ENCODE data around the gene NEUROD2.

The NEUROD2 gene

DNA sequence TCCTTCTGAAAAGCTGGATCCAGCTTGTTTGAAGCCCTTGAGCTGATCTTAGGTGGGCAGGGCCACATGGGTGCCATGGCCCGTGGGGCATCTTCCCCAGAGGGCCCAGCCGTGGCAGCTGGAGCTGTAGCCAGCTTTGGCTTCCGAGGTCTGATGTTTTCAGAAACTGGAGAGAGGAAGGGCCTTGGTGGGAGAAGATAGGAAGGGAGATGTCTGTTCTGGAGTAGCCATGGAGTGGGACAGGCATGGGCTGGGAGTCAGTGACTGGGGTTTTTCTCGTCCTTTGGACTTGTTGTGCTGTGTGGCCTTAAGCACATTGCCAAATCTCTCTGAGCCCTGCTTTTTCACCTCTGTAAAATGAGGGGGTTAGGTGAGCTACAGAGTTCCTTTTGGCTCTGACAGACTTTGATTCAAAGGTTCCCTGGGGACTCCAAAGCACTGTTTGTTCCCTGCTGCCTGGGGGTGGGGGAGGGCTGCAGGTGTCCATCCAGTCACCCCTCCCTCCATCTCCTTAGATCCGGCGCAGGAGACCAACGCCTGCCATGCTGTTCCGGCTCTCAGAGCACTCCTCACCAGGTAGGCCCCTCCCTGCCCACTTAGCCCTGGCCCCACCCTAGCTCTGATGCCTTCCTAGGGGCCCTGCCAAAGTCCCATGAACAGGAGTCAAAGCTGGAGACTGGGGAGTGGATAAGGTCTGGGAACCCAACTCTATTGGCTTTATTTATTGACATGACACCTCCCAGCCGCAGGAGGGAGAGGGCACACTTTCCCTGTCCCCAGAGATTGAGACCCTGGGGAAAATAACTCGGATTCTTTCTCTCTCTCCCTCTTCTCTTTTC, 21.2 kb upstream of the NEUROD2 start:
- no peaks in the 10 kb centered on the region for H3K9me3 ChIP-seq (ENCODE audit: insufficient read depth, low read length)
- DNase-seq (ENCODE audit: low read depth, low spot score): no peak

DNA sequence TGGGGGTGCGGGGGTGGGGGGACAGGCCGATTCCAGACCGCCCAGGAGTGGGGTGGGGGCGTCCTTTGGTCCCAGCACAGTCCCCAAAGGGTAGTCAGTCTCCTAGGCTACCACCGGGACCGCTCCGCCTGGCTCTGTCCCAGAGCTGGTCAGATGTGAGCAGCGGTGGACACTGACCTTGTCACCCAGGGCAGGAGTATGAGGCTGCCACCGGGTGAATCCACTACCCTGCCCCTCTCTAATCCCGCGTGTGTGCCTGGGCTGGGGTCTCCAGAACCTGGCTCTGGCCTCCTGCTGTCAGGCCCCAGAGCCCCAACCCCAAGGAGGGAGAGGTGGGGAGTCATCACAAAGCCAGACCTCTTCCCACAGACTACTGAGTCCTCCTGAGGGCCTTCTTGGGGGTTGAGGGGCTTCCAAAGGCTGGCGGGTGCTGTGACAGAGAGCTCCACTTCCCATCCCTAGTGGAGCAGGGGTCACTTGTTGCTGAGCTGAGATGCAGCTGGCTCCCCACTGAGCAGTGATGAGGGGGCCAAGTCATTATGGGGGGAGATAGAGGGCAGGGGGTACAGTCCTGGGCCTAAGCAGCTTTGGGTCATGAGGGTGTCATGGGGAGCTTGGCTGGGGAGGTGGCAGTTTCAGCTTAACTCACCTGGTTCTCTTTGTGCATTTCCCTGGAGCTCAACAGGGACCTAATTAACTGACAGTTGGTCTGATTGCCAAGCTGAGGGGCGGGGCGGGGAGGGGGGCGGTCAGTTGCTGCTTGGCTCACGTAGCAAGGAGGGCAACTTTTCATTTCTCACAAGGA, 20.2 kb upstream of the NEUROD2 start:
- Histone ChIP-seq H3K36me3 (ENCODE audit: insufficient read depth, insufficient read length, low read length) (no peaks in the 10 kb centered on the region), H3K9me3 (ENCODE audit: insufficient read depth, low read length) (no peaks in the 10 kb centered on the region), H3K4me1 (ENCODE audit: insufficient read depth, insufficient read length) (peaks cover 36% of the 10 kb centered on the region), H3K9ac (ENCODE audit: insufficient read length, low read depth) (no peak overlapping the region), H3K27me3 (ENCODE audit: insufficient read depth, insufficient read length) (peaks cover 44% of the 10 kb centered on the region), H3K4me3 (ENCODE audit: insufficient read length, low read depth) (no peak overlapping the region)
- DNase-seq (ENCODE audit: low read depth, low spot score): no peak
- TF ChIP-seq YY1 (IDR thresholded peaks at IDR 0.05; ENCODE audit: insufficient read depth, insufficient read length) (no peak), ZNF274 (IDR thresholded peaks at IDR 0.05; ENCODE audit: low read depth, low read length) (no peak), SUZ12 (IDR thresholded peaks at IDR 0.05; ENCODE audit: extremely low read depth, insufficient read depth, insufficient read length) (no peak)

More for the DNA sequence above, 21.2 kb upstream of the NEUROD2 start:
- H3K4me1 ChIP-seq (ENCODE audit: insufficient read depth, insufficient read length): peaks cover 39% of the 10 kb centered on the region
- peaks cover 40% of the 10 kb centered on the region for H3K27me3 ChIP-seq (ENCODE audit: insufficient read depth, insufficient read length)
- no peaks in the 10 kb centered on the region for H3K36me3 ChIP-seq (ENCODE audit: insufficient read depth, insufficient read length, low read length)
- H3K4me3 ChIP-seq (ENCODE audit: insufficient read length, low read depth): no peak overlapping the region
- TF ChIP-seq ZNF274 (IDR thresholded peaks at IDR 0.05; ENCODE audit: low read depth, low read length) (no peak), SUZ12 (IDR thresholded peaks at IDR 0.05; ENCODE audit: extremely low read depth, insufficient read depth, insufficient read length) (no peak), YY1 (IDR thresholded peaks at IDR 0.05; ENCODE audit: insufficient read depth, insufficient read length) (no peak)
- no peak overlapping the region for H3K9ac ChIP-seq (ENCODE audit: insufficient read length, low read depth)

- TF ChIP-seq ZNF274 (IDR thresholded peaks at IDR 0.05; ENCODE audit: low read depth, low read length) (no peak), SUZ12 (IDR thresholded peaks at IDR 0.05; ENCODE audit: extremely low read depth, insufficient read depth, insufficient read length) (no peak), YY1 (IDR thresholded peaks at IDR 0.05; ENCODE audit: insufficient read depth, insufficient read length) (no peak)
- Histone ChIP-seq H3K9me3 (ENCODE audit: insufficient read depth, low read length) (no peaks in the 10 kb centered on the region), H3K27me3 (ENCODE audit: insufficient read depth, insufficient read length) (peaks cover 47% of the 10 kb centered on the region), H3K36me3 (ENCODE audit: insufficient read depth, insufficient read length, low read length) (no peaks in the 10 kb centered on the region), H3K9ac (ENCODE audit: insufficient read length, low read depth) (peak overlapping the region; percentile 69), H3K4me3 (ENCODE audit: insufficient read length, low read depth) (peak overlapping the region; percentile 61), H3K4me1 (ENCODE audit: insufficient read depth, insufficient read length) (peaks cover 30% of the 10 kb centered on the region)
- no peak for DNase-seq (ENCODE audit: low read depth, low spot score)
These were observed 19.5 kb upstream of the NEUROD2 start for GRCh38 chr17:39627047-39627711.

DNA sequence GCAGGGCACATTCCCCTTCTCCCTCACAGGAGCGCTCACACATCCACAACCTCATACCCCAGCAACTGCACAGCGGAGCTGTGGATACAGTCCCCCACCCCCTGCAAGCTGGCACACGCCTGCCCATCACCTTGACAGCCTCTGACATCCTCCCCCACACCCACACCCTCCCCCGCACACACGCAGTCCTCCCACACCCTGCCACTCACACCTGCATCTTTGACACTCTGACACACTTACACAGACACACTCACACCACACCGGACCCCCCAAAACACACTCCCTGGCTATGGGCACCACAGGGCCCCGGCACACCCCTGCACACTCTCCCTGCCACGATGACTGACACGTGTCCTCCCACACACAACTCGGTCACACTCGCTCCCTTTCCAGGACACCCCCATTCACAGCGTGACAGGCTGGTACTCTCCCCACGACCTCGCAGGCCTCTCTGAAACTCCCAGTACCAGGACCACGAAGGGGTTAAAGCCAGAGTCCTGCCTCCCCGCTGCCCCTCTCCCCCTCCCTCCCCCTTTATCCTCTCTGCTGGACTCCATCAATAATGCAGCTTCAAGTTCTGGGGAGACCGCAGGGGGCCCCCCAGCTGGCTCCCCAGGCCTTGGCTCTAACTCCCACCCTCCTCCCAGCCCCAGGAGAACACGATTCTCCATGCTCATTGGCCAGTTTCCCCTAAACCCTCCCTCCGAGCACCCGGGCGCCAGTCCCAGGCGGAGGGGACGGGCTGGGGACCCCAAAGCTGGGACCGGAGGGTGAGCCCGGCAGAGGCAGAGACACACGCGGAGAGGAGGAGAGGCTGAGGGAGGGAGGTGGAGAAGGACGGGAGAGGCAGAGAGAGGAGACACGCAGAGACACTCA, 18.7 kb upstream of the NEUROD2 start, which contains the start of gene PPP1R1B:
Gene PPP1R1B (plus strand): TSS at position 782 of the 876 bp plus-strand sequence. CDS start 441 bp downstream, outside the sequence.
- Histone ChIP-seq H3K4me3 (ENCODE audit: insufficient read length, low read depth) (peak within 1 kb of the TSS; percentile 61), H3K36me3 (ENCODE audit: insufficient read depth, insufficient read length, low read length) (no peaks in the 10 kb centered on the region), H3K9ac (ENCODE audit: insufficient read length, low read depth) (peak within 1 kb of the TSS; percentile 69), H3K9me3 (ENCODE audit: insufficient read depth, low read length) (no peaks in the 10 kb centered on the region), H3K27me3 (ENCODE audit: insufficient read depth, insufficient read length) (peaks cover 52% of the 10 kb centered on the region), H3K4me1 (ENCODE audit: insufficient read depth, insufficient read length) (peaks cover 27% of the 10 kb centered on the region)
- DNase-seq (ENCODE audit: low read depth, low spot score): no peak
- TF ChIP-seq SUZ12 (IDR thresholded peaks at IDR 0.05; ENCODE audit: extremely low read depth, insufficient read depth, insufficient read length): no peak
- TF ChIP-seq YY1 (IDR thresholded peaks at IDR 0.05; ENCODE audit: insufficient read depth, insufficient read length): no peak
- no peak for TF ChIP-seq ZNF274 (IDR thresholded peaks at IDR 0.05; ENCODE audit: low read depth, low read length)

GRCh38 chr17:39625198-39625785, 17.6 kb upstream of the NEUROD2 start:
- TF ChIP-seq SUZ12 (IDR thresholded peaks at IDR 0.05; ENCODE audit: extremely low read depth, insufficient read depth, insufficient read length): no peak
- TF ChIP-seq ZNF274 (IDR thresholded peaks at IDR 0.05; ENCODE audit: low read depth, low read length): no peak
- TF ChIP-seq YY1 (IDR thresholded peaks at IDR 0.05; ENCODE audit: insufficient read depth, insufficient read length): no peak
- Histone ChIP-seq H3K9ac (ENCODE audit: insufficient read length, low read depth) (no peak overlapping the region), H3K4me1 (ENCODE audit: insufficient read depth, insufficient read length) (peaks cover 23% of the 10 kb centered on the region), H3K27me3 (ENCODE audit: insufficient read depth, insufficient read length) (peaks cover 62% of the 10 kb centered on the region), H3K36me3 (ENCODE audit: insufficient read depth, insufficient read length, low read length) (no peaks in the 10 kb centered on the region), H3K4me3 (ENCODE audit: insufficient read length, low read depth) (no peak overlapping the region), H3K9me3 (ENCODE audit: insufficient read depth, low read length) (no peaks in the 10 kb centered on the region)
- DNase-seq (ENCODE audit: low read depth, low spot score): no peak

- H3K4me3 ChIP-seq (ENCODE audit: insufficient read length, low read depth): no peak overlapping the region
- no peak for DNase-seq (ENCODE audit: low read depth, low spot score)
- H3K4me1 ChIP-seq (ENCODE audit: insufficient read depth, insufficient read length): peaks cover 13% of the 10 kb centered on the region
- TF ChIP-seq SUZ12 (IDR thresholded peaks at IDR 0.05; ENCODE audit: extremely low read depth, insufficient read depth, insufficient read length) (no peak), YY1 (IDR thresholded peaks at IDR 0.05; ENCODE audit: insufficient read depth, insufficient read length) (no peak), ZNF274 (IDR thresholded peaks at IDR 0.05; ENCODE audit: low read depth, low read length) (no peak)
- H3K36me3 ChIP-seq (ENCODE audit: insufficient read depth, insufficient read length, low read length): no peaks in the 10 kb centered on the region
- no peaks in the 10 kb centered on the region for H3K9me3 ChIP-seq (ENCODE audit: insufficient read depth, low read length)
- H3K27me3 ChIP-seq (ENCODE audit: insufficient read depth, insufficient read length): peaks cover 69% of the 10 kb centered on the region
- no peak overlapping the region for H3K9ac ChIP-seq (ENCODE audit: insufficient read length, low read depth)
These were observed 16.6 kb upstream of the NEUROD2 start for GRCh38 chr17:39624313-39624712.
